Measurements from ENCODE around the gene CFAP126.
"Not testable (repeated sequence)": the region's sequence is repeated elsewhere in the genome, so short reads cannot be mapped to it uniquely, and the experiment has no call there.

The CFAP126 gene, protein sequence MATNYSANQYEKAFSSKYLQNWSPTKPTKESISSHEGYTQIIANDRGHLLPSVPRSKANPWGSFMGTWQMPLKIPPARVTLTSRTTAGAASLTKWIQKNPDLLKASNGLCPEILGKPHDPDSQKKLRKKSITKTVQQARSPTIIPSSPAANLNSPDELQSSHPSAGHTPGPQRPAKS

DNA sequence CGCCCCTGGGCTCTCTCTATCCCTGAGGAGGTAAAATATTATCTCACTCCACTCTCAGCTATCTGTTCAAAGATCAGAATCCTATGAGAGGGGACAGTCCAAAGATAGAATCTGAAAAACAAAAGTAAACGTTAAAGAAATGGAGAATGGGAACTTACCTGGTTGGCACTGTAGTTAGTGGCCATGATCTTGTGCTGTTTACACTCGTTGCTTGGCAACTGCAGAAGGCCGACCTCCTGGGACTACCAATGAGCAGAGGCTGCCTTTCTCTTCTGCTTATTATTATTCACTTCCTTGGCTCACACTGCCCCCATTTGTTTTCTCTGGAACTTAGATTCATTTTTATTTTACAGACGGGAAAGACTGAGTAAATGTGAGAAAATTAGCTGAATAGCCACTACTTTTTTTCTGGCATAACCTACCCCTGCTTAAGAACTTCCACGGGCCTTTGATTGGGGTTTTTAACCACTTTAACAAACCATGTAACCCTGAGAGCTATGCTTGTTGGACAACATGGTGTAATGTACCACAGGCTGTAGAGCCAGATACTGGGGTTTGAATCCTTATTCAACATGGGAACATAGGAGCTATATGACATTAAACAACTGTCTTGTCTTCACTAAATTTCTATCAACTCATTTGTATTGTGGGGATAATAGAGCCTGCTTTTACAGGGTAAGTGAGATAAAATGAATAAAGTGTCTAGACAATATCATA lies at the start of gene CFAP126:
CFAP126 (minus strand) TSS at position 193 of the 717 bp plus-strand sequence; CDS start at position 185, 8 bp downstream.
- Mint-ChIP-seq H3K36me3 (peaks cover 27% of the 10 kb centered on the region), H3K4me3 (no peak within 1 kb of the TSS), H3K4me1 (peaks cover 3% of the 10 kb centered on the region), H3K27ac (no peak within 1 kb of the TSS), H3K9me3 (no peaks in the 10 kb centered on the region), H3K27me3 (no peaks in the 10 kb centered on the region)
- CTCF ChIA-PET: interaction anchor here (0.7 to 2.8 kb wide), 11 partner anchors 14 to 202 kb away, joined by 3 to 9 read pairs (median 4); partner anchors contain the start of genes PPOX, SDHC and TOMM40L
- peak; percentile 59 for DNase-seq

DNA sequence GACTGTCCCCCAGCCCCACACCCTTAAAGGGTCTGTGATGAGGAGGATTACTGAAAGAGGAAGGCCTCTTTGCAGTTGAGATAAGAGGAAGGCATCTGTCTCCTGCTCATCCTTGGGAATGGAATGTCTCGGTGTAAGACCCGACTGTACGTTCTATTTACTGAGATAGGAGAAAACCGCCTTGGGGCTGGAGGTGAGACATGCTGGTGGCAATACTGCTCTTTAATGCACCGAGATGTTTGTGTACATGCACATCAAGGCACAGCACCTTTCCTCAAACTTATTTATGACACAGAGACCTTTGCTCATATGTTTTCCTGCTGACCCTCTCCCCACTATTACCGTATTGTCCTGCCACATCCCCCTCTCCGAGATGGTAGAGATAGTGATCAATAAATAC lies 45.4 kb upstream of the CFAP126 start:
- not testable (repeated sequence) for H3K27ac Mint-ChIP-seq

GRCh38 chr1:161410636-161410970 lies 42.9 kb upstream of the CFAP126 start:
- Mint-ChIP-seq H3K27ac (peak overlapping the region; percentile 81), H3K4me1 (peaks cover 19% of the 10 kb centered on the region)
- H3K4me3 Mint-ChIP-seq, DNase-seq, H3K9me3 Mint-ChIP-seq, H3K27me3 Mint-ChIP-seq, H3K36me3 Mint-ChIP-seq: not testable (repeated sequence)
- CTCF ChIA-PET: interaction anchor here (2.2 kb wide), 1 partner anchor 30 kb away, joined by 5 read pairs; no protein-coding TSS in a partner anchor

More for the DNA sequence above, 45.4 kb upstream of the CFAP126 start:
- H3K36me3 Mint-ChIP-seq, H3K4me3 Mint-ChIP-seq, DNase-seq, H3K9me3 Mint-ChIP-seq, CTCF ChIA-PET, H3K27me3 Mint-ChIP-seq: not testable (repeated sequence)
- peaks cover 19% of the 10 kb centered on the region for H3K4me1 Mint-ChIP-seq

DNA sequence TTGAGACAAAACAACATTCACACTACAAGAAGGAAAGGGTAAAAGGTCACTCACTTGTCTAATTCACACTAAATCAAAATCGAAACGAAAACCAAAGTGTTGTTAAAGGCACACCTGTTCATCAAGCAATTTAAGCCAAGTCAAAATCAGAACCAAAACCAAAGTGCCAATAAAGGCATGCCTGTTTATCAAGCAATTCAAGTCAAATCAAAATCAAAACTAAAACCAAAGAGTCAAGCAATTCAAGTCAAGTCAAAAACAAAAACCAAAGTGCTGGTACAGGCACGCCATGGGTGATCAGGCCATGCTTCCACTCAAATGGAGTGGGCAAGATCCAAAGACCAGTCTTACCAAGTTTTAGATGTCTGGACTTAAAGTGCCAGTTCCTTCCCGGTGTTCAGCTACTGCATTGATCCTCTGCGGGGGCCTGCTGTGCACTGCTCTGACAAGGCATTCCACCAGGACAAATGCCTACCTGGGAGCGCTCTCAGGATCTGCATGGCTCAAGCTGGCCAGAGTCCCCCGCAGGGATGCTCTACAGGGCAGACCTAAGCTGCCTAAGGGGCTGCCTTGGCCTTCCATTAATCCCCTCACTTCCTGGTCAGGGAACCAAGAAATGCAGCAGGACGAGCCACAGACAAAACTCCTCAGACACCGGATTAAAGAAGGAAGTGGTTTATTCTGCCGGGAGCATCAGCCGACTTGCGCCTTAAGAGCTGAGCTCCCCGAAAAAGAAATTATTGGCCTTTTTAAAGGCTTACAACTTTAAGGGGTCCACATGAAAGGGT lies 42.4 kb upstream of the CFAP126 start:
- Mint-ChIP-seq H3K4me1 (peaks cover 19% of the 10 kb centered on the region), H3K4me3 (peak overlapping the region; percentile 1), H3K27ac (peak overlapping the region; percentile 81)
- not testable (repeated sequence) for H3K9me3 Mint-ChIP-seq, H3K36me3 Mint-ChIP-seq, H3K27me3 Mint-ChIP-seq
- CTCF ChIA-PET: interaction anchor here (2.2 kb wide), 1 partner anchor 30 kb away, joined by 5 read pairs; no protein-coding TSS in a partner anchor
- DNase-seq: peak; percentile 49

GRCh38 chr1:161408429-161409052 lies 40.9 kb upstream of the CFAP126 start:
- Mint-ChIP-seq H3K4me3 (no peak overlapping the region), H3K27ac (no peak overlapping the region), H3K27me3 (peaks cover 8% of the 10 kb centered on the region), H3K9me3 (no peaks in the 10 kb centered on the region), H3K36me3 (peaks cover 6% of the 10 kb centered on the region), H3K4me1 (peaks cover 26% of the 10 kb centered on the region)
- DNase-seq: no peak
- CTCF ChIA-PET: interaction anchor here (0.7 to 2.2 kb wide), 3 partner anchors 20 to 32 kb away, joined by 3 to 5 read pairs (median 3); no protein-coding TSS in a partner anchor

DNA sequence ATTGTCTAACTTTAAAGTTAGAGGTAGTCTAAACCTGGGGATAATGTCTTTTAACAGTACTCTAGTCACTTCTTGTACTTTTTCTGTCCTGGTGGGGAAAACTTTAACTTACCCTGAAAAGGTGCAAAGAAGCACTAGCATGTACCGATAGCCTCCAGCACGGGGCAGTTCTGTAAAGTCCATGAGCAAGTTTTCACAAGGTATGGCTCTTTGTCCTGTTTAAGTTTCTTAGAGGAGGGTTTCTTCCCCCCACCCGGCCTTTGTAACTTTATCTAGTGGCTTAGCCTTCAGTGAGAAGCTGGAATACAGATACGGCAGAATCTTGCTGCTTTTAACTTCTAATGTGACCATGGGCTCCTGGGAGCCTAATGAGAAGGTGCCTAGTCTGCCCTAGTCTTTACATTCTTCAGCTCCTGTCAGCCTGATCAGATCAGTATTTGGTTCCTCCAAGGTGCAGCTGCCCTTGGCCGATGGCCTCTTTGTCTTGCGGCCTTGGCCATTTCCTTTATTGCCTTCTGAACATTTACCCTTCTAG lies 39.8 kb upstream of the CFAP126 start:
- H3K27ac Mint-ChIP-seq: no peak overlapping the region
- peaks cover 7% of the 10 kb centered on the region for H3K36me3 Mint-ChIP-seq
- H3K27me3 Mint-ChIP-seq: peaks cover 8% of the 10 kb centered on the region
- H3K4me3 Mint-ChIP-seq: no peak overlapping the region
- peaks cover 28% of the 10 kb centered on the region for H3K4me1 Mint-ChIP-seq
- no peaks in the 10 kb centered on the region for H3K9me3 Mint-ChIP-seq
- DNase-seq: no peak
- CTCF ChIA-PET: interaction anchor here (0.6 to 1.3 kb wide), 2 partner anchors 32 to 33 kb away, joined by 3 read pairs; no protein-coding TSS in a partner anchor

DNA sequence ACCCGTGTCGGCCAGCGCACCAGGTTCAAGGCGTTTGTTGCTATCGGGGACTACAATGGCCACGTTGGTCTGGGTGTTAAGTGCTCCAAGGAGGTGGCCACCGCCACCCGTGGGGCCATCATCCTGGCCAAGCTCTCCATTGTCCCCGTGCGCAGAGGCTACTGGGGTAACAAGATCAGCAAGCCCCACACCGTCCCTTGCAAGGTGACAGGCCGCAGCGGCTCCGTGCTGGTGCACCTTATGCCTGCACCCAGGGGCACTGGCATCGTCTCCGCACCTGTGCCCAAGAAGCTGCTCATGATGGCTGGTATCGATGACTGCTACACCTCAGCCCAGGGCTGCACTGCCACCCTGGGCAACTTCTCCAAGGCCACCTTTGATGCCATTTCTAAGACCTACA lies 38.9 kb upstream of the CFAP126 start:
- H3K4me3 Mint-ChIP-seq, DNase-seq, H3K27me3 Mint-ChIP-seq, H3K9me3 Mint-ChIP-seq, H3K27ac Mint-ChIP-seq: not testable (repeated sequence)
- Mint-ChIP-seq H3K36me3 (peaks cover 10% of the 10 kb centered on the region), H3K4me1 (peaks cover 28% of the 10 kb centered on the region)
- CTCF ChIA-PET: interaction anchor here (1.3 kb wide), 1 partner anchor 34 kb away, joined by 3 read pairs; no protein-coding TSS in a partner anchor

GRCh38 chr1:161404051-161404597 lies 36.4 kb upstream of the CFAP126 start:
- CTCF ChIA-PET: no interaction called here
- no peak overlapping the region for H3K4me3 Mint-ChIP-seq

DNA sequence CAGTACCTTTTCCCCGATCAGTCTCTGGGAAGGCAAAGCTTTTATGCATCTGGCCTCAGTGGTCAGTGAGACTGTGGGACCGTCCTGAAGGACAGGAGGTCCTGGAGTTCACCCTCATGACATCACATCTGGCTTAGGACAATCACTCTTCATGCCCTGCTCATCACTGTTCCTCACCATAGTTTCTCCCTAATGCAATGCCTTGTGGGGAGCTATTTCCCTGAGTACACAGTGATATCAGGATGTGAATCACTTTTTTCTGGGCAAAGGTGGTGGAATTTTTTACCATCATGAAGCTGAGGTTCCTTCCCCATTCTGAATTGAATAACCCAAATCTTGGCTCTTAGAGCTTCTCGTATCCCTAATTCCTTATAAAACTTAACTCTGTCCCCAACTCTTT lies 34.8 kb upstream of the CFAP126 start:
- no peak overlapping the region for H3K4me3 Mint-ChIP-seq
- H3K27ac Mint-ChIP-seq: no peak overlapping the region
- peaks cover 21% of the 10 kb centered on the region for H3K36me3 Mint-ChIP-seq
- H3K9me3 Mint-ChIP-seq: no peaks in the 10 kb centered on the region
- CTCF ChIA-PET: interaction anchor here (1.6 kb wide), 1 partner anchor 37 kb away, joined by 4 read pairs; no protein-coding TSS in a partner anchor
- DNase-seq: no peak
- peaks cover 16% of the 10 kb centered on the region for H3K27me3 Mint-ChIP-seq
- H3K4me1 Mint-ChIP-seq: peaks cover 36% of the 10 kb centered on the region

More at GRCh38 chr1:161404051-161404597, 36.4 kb upstream of the CFAP126 start:
- H3K27ac Mint-ChIP-seq: no peak overlapping the region
- no peaks in the 10 kb centered on the region for H3K9me3 Mint-ChIP-seq
- H3K36me3 Mint-ChIP-seq: peaks cover 18% of the 10 kb centered on the region
- peaks cover 24% of the 10 kb centered on the region for H3K4me1 Mint-ChIP-seq
- no peak for DNase-seq
- H3K27me3 Mint-ChIP-seq: peaks cover 16% of the 10 kb centered on the region

GRCh38 chr1:161399257-161399998 lies 31.8 kb upstream of the CFAP126 start:
- Mint-ChIP-seq H3K4me1 (peaks cover 38% of the 10 kb centered on the region), H3K36me3 (peaks cover 21% of the 10 kb centered on the region), H3K4me3 (peak overlapping the region; percentile 89), H3K27me3 (peaks cover 15% of the 10 kb centered on the region), H3K27ac (peak overlapping the region; percentile 100), H3K9me3 (no peaks in the 10 kb centered on the region)
- DNase-seq: peak; percentile 93
- CTCF ChIA-PET: interaction anchor here (0.5 to 1.6 kb wide), 3 partner anchors 38 to 191 kb away, joined by 3 to 8 read pairs (median 5); no protein-coding TSS in a partner anchor

DNA sequence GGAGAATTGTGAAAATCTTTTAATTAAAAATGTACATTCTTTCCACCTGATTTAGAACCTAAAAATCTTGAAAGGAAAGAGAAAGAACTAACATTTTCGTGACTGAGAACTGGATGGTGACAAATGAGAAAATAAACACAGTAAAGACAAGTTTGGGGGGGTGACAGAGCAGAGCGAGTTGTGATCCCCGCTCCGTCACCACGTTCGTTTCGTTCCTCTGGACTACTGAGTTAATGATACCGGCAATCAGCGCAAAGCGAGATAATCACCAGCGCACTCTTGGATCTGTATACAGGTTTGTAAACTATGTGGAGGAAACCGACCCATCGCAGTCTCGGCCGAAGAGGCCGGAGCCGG lies 31.2 kb upstream of the CFAP126 start:
- CTCF ChIA-PET: no interaction called here
- Mint-ChIP-seq H3K4me1 (peaks cover 34% of the 10 kb centered on the region), H3K27me3 (peaks cover 9% of the 10 kb centered on the region), H3K36me3 (peaks cover 19% of the 10 kb centered on the region), H3K9me3 (no peaks in the 10 kb centered on the region), H3K4me3 (peak overlapping the region; percentile 89), H3K27ac (peak overlapping the region; percentile 100)
- no peak for DNase-seq

DNA sequence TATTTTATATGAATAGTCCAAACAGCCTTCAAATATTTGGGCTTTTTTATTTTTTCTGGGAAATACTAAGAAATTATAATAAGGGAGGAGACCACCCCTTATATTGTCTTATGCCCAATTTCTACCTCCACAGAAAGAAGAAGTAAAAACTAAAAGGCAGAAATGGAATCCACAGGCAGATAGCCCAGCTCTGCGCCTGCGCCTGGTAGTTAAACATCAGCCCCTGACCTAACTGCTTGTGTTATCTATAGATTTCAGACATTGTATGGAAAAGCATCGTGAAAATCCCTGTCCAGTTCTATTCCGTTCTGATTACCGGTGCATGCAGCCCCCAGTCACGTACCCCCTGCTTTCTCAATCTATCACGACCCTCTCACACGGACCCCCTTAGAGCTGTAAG lies 29.4 kb upstream of the CFAP126 start:
- peak overlapping the region; percentile 38 for H3K4me3 Mint-ChIP-seq
- DNase-seq, CTCF ChIA-PET, H3K27ac Mint-ChIP-seq, H3K9me3 Mint-ChIP-seq: not testable (repeated sequence)
- H3K27me3 Mint-ChIP-seq: peaks cover 12% of the 10 kb centered on the region
- peaks cover 39% of the 10 kb centered on the region for H3K4me1 Mint-ChIP-seq
- peaks cover 16% of the 10 kb centered on the region for H3K36me3 Mint-ChIP-seq

DNA sequence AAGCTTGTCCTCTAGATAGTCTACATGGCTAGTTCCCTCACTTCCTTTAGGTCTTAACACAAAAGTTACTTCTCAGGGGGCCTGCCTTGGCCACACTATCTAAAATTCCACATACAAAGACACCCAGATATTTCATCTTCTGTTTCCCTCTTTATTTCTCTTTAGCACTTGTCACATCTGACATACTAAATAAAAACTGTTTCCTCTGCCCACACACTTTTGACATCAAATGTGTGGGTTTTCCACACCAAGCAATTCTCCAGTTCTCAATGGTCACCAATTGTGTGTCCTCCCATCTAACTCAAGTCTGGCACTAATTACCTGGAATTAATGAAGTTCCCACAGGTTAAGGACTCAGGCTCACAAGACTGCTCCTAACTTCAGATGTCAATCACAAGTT lies 25.5 kb upstream of the CFAP126 start:
- Mint-ChIP-seq H3K27ac (no peak overlapping the region), H3K36me3 (no peaks in the 10 kb centered on the region), H3K4me3 (no peak overlapping the region), H3K4me1 (peaks cover 37% of the 10 kb centered on the region), H3K27me3 (peaks cover 4% of the 10 kb centered on the region), H3K9me3 (no peaks in the 10 kb centered on the region)
- CTCF ChIA-PET: interaction anchor here (0.8 kb wide), 1 partner anchor 11 kb away, joined by 3 read pairs; no protein-coding TSS in a partner anchor
- DNase-seq: no peak
